Stomach (tissue), 9 donors: ENCODE data around the gene GPC6. TPM values are rescaled to one million over a fixed set of nuclear protein-coding genes. Genes with fewer than 3 reads are reported as not detected.

Experiments
- DNase-seq, 2 donors: peaks; one replicate each; pipeline versions ENCODE4 v3.0.0 to v3.0.0-alpha.2; 2013 to 2019
- H3K27ac ChIP-seq, 5 donors: fragments of 200-600 bp in 4 of 5; sonication (generic) in 4 of 5; one replicate each; pipeline ENCODE4 v1.5.1; 2013 to 2019; ENCODE audit warnings: mild to moderate bottlenecking in 1 of 5, moderate library complexity in 1 of 5
- H3K27me3 ChIP-seq, 3 donors: fragments of 200-600 bp; sonication (generic); one replicate each; pipeline ENCODE4 v1.5.1; 2017 to 2019; ENCODE audit warnings: mixed run types in 1 of 3
- H3K36me3 ChIP-seq, 4 donors: fragments of 200-600 bp; sonication (generic); 1 replicate in 3 of 4; 2 replicates in 1 of 4; pipeline ENCODE4 v1.5.1; 2016 to 2019
- H3K4me1 ChIP-seq, 4 donors: fragments of 200-600 bp; sonication (generic); one replicate each; pipeline ENCODE4 v1.5.1; 2016 to 2019
- H3K4me3 ChIP-seq, 4 donors: fragments of 200-600 bp; sonication (generic) in 3 of 4; one replicate each; pipeline ENCODE4 v1.5.1; 2016 to 2019; ENCODE audit warnings: mild to moderate bottlenecking in 1 of 4
- H3K9me3 ChIP-seq, 4 donors: fragments of 200-600 bp; sonication (generic); one replicate each; pipeline ENCODE4 v1.5.1; 2016 to 2019
- EP300 ChIP-seq: sonication (generic); formaldehyde crosslinking; IDR thresholded peaks from one replicate; pipeline ENCODE4 v1.6.1; 2017; ENCODE audit warnings: antibody characterized with exemption
- POLR2A ChIP-seq, 4 donors: fragments of 450-650 bp; IDR thresholded peaks; one replicate each; pipeline ENCODE4 v1.6.1; 2016; ENCODE audit warnings: antibody characterized with exemption in 4 of 4, control low read depth in 2 of 4, mild to moderate bottlenecking in 1 of 4, moderate library complexity in 1 of 4
- POLR2AphosphoS5 ChIP-seq, 3 donors: sonication (generic); formaldehyde crosslinking; IDR thresholded peaks; one replicate each; pipeline ENCODE4 v1.6.1; 2016; ENCODE audit warnings: antibody characterized with exemption in 3 of 3
- WGBS, 5 donors: extraction: QIAGEN DNeasy Blood & Tissue Kit in 3 of 5; methylation state at CpG; one replicate each; pipeline versions ENCODE4 v1.1.5 to v1.1.7; 2013 to 2018; 5-methylcytosine and 5-hydroxymethylcytosine counted together
- intact Hi-C: fragments of 100-400 bp; cut with DNase I; formaldehyde crosslinking; loops from one replicate; pipeline ENCODE4 v1.15.1; 2023; ENCODE audit warnings: low total_unique reads
- polyA plus RNA-seq, 3 donors: library from polyadenylated mRNA; stranded (reverse); fragments of 200-250 nt; gene quantifications; one replicate each; pipeline ENCODE4 v1.2.3, GENCODE V29; 2013
- total RNA-seq, 5 donors: library from RNA; depleted of rRNA; stranded (reverse); fragments of >200 nt; gene quantifications; one replicate each; pipeline versions ENCODE4 v1.1.0 to v1.2.3, GENCODE V29; 2014 to 2016
- TF ChIP-seq, protein P1 (sequence below), 7 experiments: fragments of 450-650 bp in 4 of 7; fragments of 200-600 bp in 3 of 7; sonication (generic) in 3 of 7; IDR thresholded peaks; one replicate each; pipeline ENCODE4 v1.5.1; 2016 to 2019; ENCODE audit warnings: antibody characterized with exemption in 7 of 7, control low read depth in 2 of 7, mild to moderate bottlenecking in 1 of 7
- donor health status: healthy with polysubstance abuse.
- donor health status: Bipolar disorder and iron deficiency.
- donor health status: healthy.

Gene GPC6
- total and polyA plus RNA-seq, 8 donors: 0.70 to 52.7 (median 5.6) TPM

GRCh38 chr13:93368296-93368695 lies 141.7 kb downstream of the GPC6 start:
- no peaks in the 10 kb centered on the region for H3K27me3 ChIP-seq
- H3K4me1 ChIP-seq: no peaks in the 10 kb centered on the region
- TF ChIP-seq EP300 (no peak), POLR2A (IDR thresholded peaks at IDR 0.05) (no peak), POLR2AphosphoS5 (IDR thresholded peaks at IDR 0.05) (no peak)
- TF ChIP-seq, protein P1, sequence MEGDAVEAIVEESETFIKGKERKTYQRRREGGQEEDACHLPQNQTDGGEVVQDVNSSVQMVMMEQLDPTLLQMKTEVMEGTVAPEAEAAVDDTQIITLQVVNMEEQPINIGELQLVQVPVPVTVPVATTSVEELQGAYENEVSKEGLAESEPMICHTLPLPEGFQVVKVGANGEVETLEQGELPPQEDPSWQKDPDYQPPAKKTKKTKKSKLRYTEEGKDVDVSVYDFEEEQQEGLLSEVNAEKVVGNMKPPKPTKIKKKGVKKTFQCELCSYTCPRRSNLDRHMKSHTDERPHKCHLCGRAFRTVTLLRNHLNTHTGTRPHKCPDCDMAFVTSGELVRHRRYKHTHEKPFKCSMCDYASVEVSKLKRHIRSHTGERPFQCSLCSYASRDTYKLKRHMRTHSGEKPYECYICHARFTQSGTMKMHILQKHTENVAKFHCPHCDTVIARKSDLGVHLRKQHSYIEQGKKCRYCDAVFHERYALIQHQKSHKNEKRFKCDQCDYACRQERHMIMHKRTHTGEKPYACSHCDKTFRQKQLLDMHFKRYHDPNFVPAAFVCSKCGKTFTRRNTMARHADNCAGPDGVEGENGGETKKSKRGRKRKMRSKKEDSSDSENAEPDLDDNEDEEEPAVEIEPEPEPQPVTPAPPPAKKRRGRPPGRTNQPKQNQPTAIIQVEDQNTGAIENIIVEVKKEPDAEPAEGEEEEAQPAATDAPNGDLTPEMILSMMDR (IDR thresholded peaks at IDR 0.05): no peak
- H3K4me3 ChIP-seq: no peak overlapping the region
- 63 to 94% methylated on average over 1 of the region's 1 CpG; no CpG with 5 or more reads in 3 of the 5 donors for WGBS, 5 donors
- H3K27ac ChIP-seq: no peak overlapping the region
- DNase-seq: no peak
- intact Hi-C loops: no loop called here
- no peaks in the 10 kb centered on the region for H3K9me3 ChIP-seq
- H3K36me3 ChIP-seq: no peaks in the 10 kb centered on the region

DNA sequence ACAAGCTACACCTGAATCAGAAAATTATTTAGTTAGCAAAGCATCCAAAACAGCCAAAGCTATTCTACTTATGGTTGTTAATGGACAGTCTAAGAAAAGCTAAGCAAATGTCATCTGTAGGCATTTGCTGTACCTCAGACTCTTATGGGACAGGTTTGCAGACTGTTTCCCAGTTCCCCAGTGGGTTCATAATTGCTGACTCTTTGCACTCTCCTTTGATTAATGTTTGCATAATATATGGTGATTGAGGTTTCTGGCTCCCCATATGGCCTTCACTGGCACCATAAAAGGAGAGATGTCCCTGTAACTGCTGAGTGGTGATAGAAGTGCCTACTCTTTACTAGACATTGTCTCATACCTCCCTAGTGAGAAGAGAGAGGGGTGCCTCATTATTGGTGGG lies 142.1 kb downstream of the GPC6 start:
- intact Hi-C loops: no loop called here
- Histone ChIP-seq H3K9me3 (no peaks in the 10 kb centered on the region), H3K36me3 (no peaks in the 10 kb centered on the region), H3K4me3 (no peak overlapping the region), H3K27me3 (no peaks in the 10 kb centered on the region), H3K27ac (no peak overlapping the region), H3K4me1 (no peaks in the 10 kb centered on the region)
- DNase-seq: no peak
- TF ChIP-seq, protein P1 (IDR thresholded peaks at IDR 0.05): no peak
- TF ChIP-seq POLR2A (IDR thresholded peaks at IDR 0.05): no peak
- no peak for TF ChIP-seq EP300
- TF ChIP-seq POLR2AphosphoS5 (IDR thresholded peaks at IDR 0.05): no peak

- Histone ChIP-seq H3K27me3 (no peaks in the 10 kb centered on the region), H3K4me1 (no peaks in the 10 kb centered on the region), H3K27ac (no peak overlapping the region), H3K4me3 (no peak overlapping the region), H3K36me3 (no peaks in the 10 kb centered on the region), H3K9me3 (no peaks in the 10 kb centered on the region)
- WGBS, 5 donors: 53 to 69% (median 62%) methylated on average over 3 of the region's 3 CpGs
- TF ChIP-seq, protein P1 (IDR thresholded peaks at IDR 0.05): no peak
- TF ChIP-seq EP300 (no peak), POLR2AphosphoS5 (IDR thresholded peaks at IDR 0.05) (no peak), POLR2A (IDR thresholded peaks at IDR 0.05) (no peak)
- DNase-seq: no peak
- intact Hi-C loops: no loop called here
Observed at GRCh38 chr13:93372856-93373255, 146.2 kb downstream of the GPC6 start.

DNA sequence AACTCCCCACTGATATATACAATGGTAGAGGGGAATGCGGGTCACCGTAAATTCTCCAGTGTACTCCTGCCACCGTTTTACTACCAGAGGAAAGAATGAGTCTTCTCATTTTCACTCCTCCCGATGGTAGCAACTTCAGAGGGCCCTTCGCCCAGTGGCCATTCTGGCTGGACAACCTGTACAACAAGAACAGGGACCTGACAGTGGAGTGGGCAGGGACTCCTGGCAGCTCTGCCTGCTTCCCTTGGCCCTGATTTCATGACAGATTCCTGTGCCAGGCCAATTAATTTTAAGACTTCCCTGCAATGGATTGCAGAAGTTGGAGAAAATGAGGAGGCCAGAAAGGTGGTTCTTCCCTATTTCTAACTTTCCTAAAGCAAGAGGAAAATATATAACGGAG lies 148.9 kb downstream of the GPC6 start:
- Histone ChIP-seq H3K27ac (no peak overlapping the region), H3K27me3 (no peaks in the 10 kb centered on the region), H3K4me3 (no peak overlapping the region), H3K9me3 (no peaks in the 10 kb centered on the region), H3K36me3 (no peaks in the 10 kb centered on the region), H3K4me1 (no peaks in the 10 kb centered on the region)
- no peak for DNase-seq
- 73 to 88% (median 80%) methylated on average over 6 of the region's 6 CpGs for WGBS, 5 donors
- intact Hi-C loops: no loop called here
- TF ChIP-seq EP300 (no peak), POLR2AphosphoS5 (IDR thresholded peaks at IDR 0.05) (no peak), POLR2A (IDR thresholded peaks at IDR 0.05) (no peak)
- TF ChIP-seq, protein P1 (IDR thresholded peaks at IDR 0.05): no peak
